IMR-90 (cell line): ENCODE results near the gene FKTN.

Experiments
- CEBPB ChIP-seq: IDR thresholded peaks from 2 replicates; pipeline ENCODE4 v1.6.1; 2012; ENCODE audit warnings: low read depth, low read length, improper control_type of control experiment
- POLR2A ChIP-seq: IDR thresholded peaks from 2 replicates; pipeline ENCODE4 v1.6.1; 2012; ENCODE audit warnings: mild to moderate bottlenecking, low read depth, low read length
- TF ChIP-seq, protein P1 (sequence below): conservative IDR thresholded peaks from 2 replicates; pipeline ENCODE4 v1.5.1; 2012; ENCODE audit warnings: mild to moderate bottlenecking, low read depth, low read length, improper control_type of control experiment

DNA sequence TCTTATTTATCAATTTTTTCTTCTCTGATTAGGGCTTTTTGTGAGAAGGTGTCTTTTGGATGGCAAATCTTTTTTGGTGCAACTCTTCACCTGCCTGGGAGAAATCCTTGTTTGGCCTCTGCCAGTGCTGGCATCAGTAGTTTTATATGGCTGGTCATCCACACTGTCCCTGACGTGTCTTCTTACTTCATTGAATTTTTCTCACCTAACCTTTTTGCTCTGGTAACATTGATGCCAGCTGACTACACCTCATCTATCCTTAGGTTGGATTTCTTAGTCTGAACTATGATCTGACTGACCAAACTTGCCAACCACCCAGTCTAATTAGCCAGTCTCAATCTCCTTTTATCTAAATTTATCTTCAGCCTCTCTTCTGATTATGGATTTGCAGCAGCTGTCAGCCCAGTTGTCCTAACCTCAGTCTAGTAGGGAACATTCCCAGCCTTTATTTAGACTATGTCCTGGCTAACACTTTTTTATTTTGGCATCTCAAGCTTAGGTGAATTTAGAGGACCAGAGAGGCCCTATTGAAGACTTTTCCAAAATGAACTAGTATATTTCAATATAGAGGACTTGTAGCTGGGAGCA lies 125.9 kb downstream of the FKTN start:
- TF ChIP-seq CEBPB, result no peak
- TF ChIP-seq, protein P1, sequence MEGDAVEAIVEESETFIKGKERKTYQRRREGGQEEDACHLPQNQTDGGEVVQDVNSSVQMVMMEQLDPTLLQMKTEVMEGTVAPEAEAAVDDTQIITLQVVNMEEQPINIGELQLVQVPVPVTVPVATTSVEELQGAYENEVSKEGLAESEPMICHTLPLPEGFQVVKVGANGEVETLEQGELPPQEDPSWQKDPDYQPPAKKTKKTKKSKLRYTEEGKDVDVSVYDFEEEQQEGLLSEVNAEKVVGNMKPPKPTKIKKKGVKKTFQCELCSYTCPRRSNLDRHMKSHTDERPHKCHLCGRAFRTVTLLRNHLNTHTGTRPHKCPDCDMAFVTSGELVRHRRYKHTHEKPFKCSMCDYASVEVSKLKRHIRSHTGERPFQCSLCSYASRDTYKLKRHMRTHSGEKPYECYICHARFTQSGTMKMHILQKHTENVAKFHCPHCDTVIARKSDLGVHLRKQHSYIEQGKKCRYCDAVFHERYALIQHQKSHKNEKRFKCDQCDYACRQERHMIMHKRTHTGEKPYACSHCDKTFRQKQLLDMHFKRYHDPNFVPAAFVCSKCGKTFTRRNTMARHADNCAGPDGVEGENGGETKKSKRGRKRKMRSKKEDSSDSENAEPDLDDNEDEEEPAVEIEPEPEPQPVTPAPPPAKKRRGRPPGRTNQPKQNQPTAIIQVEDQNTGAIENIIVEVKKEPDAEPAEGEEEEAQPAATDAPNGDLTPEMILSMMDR, result no peak
- TF ChIP-seq POLR2A, result no peak
